ENCODE measurements around the gene OIT3. TPM values are rescaled to one million over a fixed set of nuclear protein-coding genes. Genes with fewer than 3 reads are reported as not detected.

Gene OIT3
- total and polyA plus RNA-seq, 12 donors, result 0.06 to 1.6 (median 0.34) TPM; not detected in 5

DNA sequence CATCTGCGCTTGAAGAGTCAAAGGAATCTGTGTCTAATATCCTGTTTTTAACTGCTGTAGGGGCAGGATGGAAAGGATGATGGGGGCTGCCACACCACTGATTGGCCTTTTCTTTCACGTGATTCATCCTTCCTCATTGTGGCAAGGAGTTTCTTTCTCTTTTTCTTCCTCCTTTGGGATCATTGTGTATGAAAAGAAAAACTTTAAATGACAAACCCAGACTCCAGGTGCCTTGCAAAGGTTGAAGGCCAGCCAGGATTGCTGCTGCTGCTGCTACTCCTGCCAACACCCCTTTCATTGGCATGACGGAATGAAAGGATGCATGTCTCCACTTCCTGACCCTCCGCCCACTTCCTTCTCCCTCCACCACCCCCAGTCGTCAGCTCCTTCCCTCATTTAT is 6.5 kb upstream of the OIT3 start:
- H3K36me3 ChIP-seq, result peaks cover 0 to 42% (median 0%) of the 10 kb centered on the region in 9 donors
- H3K9me3 ChIP-seq, result no peaks in the 10 kb centered on the region
- WGBS, 2 donors, result 43 to 56% methylated on average over 5 of the region's 5 CpGs
- peak overlapping the region in 7 of 10 donors; percentile 48 to 80 (median 64) for H3K27ac ChIP-seq
- peaks cover 0 to 24% (median 12%) of the 10 kb centered on the region in 9 donors for H3K4me1 ChIP-seq
- DNase-seq (peak in 1 of 2 donors; percentile 13), ATAC-seq (peak in 6 of 8 donors; percentile 33 to 80 (median 69))
- H3K27me3 ChIP-seq, result no peaks in the 10 kb centered on the region
- H3K4me3 ChIP-seq, result peak overlapping the region in 4 of 10 donors; percentile 4 to 34 (median 16)
- TF ChIP-seq, protein P1, sequence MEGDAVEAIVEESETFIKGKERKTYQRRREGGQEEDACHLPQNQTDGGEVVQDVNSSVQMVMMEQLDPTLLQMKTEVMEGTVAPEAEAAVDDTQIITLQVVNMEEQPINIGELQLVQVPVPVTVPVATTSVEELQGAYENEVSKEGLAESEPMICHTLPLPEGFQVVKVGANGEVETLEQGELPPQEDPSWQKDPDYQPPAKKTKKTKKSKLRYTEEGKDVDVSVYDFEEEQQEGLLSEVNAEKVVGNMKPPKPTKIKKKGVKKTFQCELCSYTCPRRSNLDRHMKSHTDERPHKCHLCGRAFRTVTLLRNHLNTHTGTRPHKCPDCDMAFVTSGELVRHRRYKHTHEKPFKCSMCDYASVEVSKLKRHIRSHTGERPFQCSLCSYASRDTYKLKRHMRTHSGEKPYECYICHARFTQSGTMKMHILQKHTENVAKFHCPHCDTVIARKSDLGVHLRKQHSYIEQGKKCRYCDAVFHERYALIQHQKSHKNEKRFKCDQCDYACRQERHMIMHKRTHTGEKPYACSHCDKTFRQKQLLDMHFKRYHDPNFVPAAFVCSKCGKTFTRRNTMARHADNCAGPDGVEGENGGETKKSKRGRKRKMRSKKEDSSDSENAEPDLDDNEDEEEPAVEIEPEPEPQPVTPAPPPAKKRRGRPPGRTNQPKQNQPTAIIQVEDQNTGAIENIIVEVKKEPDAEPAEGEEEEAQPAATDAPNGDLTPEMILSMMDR (IDR thresholded peaks at IDR 0.05), result no peak
- intact Hi-C loops (cut with DNase I), result no loop called here

DNA sequence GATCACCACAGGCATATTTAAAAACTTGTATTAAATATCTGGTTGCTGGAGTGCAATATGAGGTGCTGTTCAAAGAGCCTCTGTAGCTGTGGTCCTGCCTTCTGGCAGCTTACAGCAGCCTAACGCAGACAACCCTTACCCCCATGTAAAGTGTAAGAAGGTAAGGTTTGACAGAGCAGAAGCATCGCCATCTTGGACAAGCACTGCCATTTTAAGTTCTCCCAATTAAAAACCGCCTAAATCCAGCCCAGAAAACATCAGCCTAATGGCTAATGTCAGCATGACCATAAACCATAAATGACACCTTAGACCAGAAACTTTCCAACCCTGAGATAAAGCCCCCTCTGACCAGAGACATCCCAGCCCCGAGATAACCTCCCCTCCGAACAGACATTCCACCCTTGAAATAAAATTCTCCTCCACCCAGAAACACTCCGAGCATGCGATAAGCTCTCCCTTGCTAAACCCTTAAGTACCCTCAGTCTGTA is 5.3 kb upstream of the OIT3 start:
- peaks cover 0 to 31% (median 13%) of the 10 kb centered on the region in 9 donors for H3K4me1 ChIP-seq
- TF ChIP-seq, protein P1 (IDR thresholded peaks at IDR 0.05), result no peak
- intact Hi-C loops (cut with DNase I), result no loop called here
- no peaks in the 10 kb centered on the region for H3K27me3 ChIP-seq
- ATAC-seq (no peak), DNase-seq (no peak)
- H3K4me3 ChIP-seq, result no peak overlapping the region
- WGBS, 2 donors, result 75 to 84% methylated on average over 7 of the region's 7 CpGs
- H3K36me3 ChIP-seq, result peaks cover 0 to 42% (median 0%) of the 10 kb centered on the region in 9 donors
- H3K27ac ChIP-seq, result peak overlapping the region in 3 of 10 donors; percentile 48 to 80 (median 72)
- no peaks in the 10 kb centered on the region for H3K9me3 ChIP-seq

DNA sequence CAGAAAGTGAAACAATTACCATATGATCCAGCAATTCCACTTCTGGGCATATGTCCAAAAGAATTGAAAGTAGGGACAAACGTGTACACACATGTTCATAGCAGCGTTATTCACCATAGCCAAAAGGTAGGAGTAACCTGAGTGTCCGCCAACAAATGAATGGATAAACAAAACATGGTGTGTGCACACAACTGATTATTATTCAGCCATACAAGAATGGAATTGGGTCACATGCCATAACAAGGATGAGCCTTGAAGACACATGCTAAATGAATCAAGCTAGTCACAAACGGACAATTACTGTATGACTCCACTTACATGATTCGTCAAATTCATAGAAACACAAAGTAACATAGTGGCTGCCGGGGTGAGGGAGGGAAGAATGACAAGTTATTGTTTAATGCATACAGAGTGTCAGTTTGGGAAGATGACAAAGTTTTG is 4.1 kb upstream of the OIT3 start:
- no peak overlapping the region for H3K27ac ChIP-seq
- H3K9me3 ChIP-seq, result no peaks in the 10 kb centered on the region
- peaks cover 0 to 30% (median 0%) of the 10 kb centered on the region in 9 donors for H3K36me3 ChIP-seq
- WGBS, 2 donors, result 41 to 44% methylated on average over 6 of the region's 6 CpGs
- ATAC-seq (no peak), DNase-seq (no peak)
- TF ChIP-seq, protein P1 (IDR thresholded peaks at IDR 0.05), result no peak
- H3K4me1 ChIP-seq, result peaks cover 0 to 36% (median 19%) of the 10 kb centered on the region in 9 donors
- intact Hi-C loops (cut with DNase I), result no loop called here
- no peak overlapping the region for H3K4me3 ChIP-seq
- H3K27me3 ChIP-seq, result no peaks in the 10 kb centered on the region

DNA sequence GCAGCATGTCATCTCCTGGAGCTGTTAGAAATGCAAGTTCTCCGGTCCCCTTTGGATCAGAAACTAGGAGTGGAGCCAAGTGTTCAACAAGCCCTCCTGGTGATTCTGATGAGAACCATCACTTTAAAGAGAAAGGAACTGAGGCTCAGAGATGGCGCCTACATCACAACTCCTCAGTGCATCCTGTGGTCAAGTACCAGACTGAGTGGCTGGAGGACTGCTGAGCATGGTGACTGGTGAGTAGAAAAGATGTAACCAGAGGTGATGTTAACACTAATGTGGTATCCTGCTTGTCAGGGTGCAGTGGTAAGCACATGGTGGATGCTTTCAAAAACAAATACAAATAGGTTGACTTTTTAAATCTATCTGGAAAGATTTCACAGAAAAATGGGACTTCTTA is 3.5 kb upstream of the OIT3 start:
- WGBS, 2 donors, result 63 to 64% methylated on average over 2 of the region's 2 CpGs
- H3K4me3 ChIP-seq, result no peak overlapping the region
- ATAC-seq (no peak), DNase-seq (no peak)
- intact Hi-C loops (cut with DNase I), result no loop called here
- H3K4me1 ChIP-seq, result peaks cover 0 to 36% (median 19%) of the 10 kb centered on the region in 9 donors
- TF ChIP-seq, protein P1 (IDR thresholded peaks at IDR 0.05), result no peak
- peaks cover 0 to 25% (median 0%) of the 10 kb centered on the region in 9 donors for H3K36me3 ChIP-seq
- no peaks in the 10 kb centered on the region for H3K27me3 ChIP-seq
- H3K9me3 ChIP-seq, result no peaks in the 10 kb centered on the region
- no peak overlapping the region for H3K27ac ChIP-seq
